ENCODE results near the gene CATSPER1.

The CATSPER1 gene

DNA sequence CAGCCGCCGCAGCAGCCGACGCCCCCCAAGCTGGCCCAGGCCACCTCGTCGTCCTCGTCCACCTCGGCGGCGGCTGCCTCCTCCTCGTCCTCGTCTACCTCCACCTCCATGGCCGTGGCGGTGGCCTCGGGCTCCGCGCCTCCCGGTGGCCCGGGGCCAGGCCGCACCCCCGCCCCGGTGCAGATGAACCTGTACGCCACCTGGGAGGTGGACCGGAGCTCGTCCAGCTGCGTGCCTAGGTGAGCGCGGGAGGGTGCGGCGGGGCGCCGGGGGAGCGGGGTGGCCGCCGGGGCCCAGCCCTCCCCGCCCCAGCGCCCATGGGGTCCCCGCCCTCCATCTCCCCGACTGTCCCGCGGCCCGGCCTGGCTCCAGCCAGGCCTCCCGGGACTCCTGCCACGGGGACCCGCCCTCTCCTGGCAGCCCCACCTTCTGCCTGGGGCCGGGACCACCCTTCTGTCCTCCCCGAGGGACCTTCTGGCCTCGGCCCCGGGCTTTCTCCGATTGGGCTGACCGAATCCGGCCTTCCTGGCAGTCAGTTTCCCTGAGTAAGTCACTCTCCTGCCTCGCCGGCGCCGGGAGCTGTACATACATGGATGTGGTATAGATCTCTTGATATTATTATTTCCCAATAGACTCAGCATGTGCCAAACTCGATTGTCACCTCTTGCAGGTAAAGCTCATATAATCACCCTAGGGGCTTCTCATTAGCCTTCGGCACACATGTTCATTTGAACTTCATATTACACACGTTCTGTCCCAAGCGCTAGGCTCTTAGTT is 44.5 kb upstream of the CATSPER1 start:
- H3K4me3 ChIP-seq (ENCODE audit: low read depth, low read length) = peak overlapping the region; percentile 56
- TF ChIP-seq, protein P1, sequence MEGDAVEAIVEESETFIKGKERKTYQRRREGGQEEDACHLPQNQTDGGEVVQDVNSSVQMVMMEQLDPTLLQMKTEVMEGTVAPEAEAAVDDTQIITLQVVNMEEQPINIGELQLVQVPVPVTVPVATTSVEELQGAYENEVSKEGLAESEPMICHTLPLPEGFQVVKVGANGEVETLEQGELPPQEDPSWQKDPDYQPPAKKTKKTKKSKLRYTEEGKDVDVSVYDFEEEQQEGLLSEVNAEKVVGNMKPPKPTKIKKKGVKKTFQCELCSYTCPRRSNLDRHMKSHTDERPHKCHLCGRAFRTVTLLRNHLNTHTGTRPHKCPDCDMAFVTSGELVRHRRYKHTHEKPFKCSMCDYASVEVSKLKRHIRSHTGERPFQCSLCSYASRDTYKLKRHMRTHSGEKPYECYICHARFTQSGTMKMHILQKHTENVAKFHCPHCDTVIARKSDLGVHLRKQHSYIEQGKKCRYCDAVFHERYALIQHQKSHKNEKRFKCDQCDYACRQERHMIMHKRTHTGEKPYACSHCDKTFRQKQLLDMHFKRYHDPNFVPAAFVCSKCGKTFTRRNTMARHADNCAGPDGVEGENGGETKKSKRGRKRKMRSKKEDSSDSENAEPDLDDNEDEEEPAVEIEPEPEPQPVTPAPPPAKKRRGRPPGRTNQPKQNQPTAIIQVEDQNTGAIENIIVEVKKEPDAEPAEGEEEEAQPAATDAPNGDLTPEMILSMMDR (IDR thresholded peaks at IDR 0.05; ENCODE audit: low read depth, low read length, missing control alignments) = no peak
- no peak for DNase-seq (ENCODE audit: low read depth)

DNA sequence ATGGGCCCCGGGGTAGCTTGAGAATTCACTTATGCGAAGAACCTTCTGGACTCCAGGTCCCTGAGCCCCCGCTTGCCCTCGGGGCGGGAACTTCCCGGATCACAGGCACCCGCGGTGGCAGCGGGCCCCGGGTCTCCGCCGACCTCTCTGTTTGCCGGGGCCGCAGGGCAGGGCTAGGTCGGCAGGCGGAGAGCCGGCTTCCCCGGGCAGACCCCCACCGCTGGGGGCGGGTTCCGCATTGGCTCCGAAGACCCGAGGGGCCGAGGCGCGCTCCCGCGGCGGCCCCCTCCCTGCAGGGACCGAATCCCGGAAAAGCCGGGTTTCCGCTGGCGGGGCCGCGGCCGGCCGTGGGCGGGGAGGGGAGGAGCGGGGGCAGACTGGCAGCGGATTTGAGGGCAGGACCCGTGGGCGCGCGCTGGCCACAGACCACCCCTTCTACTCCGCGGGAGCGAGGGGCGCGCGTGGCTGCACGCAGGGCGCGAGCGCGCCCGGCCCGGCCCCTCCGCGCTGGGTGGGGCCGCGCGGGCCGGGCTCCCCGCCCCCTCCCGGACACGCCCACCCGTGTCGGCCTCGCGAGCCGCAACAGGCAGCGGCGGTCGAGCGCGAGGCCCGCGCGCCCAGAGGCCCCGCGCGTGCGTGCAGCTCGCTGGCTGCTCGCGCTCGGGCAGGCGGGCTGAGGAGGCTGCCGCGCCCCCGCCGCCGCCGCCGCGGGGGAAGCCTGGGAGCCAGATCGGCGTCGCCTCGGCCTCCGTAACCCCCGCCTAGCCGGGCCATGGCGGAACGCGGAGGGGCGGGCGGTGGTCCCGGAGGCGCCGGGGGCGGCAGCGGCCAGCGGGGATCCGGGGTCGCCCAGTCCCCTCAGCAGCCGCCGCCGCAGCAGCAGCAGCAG is 43.7 kb upstream of the CATSPER1 start, which contains the start of gene PACS1:
TSS of gene PACS1 (plus strand) at position 558 of the 889 bp plus-strand sequence. CDS start at position 773, 215 bp downstream.
- no peak for DNase-seq (ENCODE audit: low read depth)
- peak within 1 kb of the TSS; percentile 56 for H3K4me3 ChIP-seq (ENCODE audit: low read depth, low read length)
- TF ChIP-seq, protein P1 (IDR thresholded peaks at IDR 0.05; ENCODE audit: low read depth, low read length, missing control alignments) = no peak

DNA sequence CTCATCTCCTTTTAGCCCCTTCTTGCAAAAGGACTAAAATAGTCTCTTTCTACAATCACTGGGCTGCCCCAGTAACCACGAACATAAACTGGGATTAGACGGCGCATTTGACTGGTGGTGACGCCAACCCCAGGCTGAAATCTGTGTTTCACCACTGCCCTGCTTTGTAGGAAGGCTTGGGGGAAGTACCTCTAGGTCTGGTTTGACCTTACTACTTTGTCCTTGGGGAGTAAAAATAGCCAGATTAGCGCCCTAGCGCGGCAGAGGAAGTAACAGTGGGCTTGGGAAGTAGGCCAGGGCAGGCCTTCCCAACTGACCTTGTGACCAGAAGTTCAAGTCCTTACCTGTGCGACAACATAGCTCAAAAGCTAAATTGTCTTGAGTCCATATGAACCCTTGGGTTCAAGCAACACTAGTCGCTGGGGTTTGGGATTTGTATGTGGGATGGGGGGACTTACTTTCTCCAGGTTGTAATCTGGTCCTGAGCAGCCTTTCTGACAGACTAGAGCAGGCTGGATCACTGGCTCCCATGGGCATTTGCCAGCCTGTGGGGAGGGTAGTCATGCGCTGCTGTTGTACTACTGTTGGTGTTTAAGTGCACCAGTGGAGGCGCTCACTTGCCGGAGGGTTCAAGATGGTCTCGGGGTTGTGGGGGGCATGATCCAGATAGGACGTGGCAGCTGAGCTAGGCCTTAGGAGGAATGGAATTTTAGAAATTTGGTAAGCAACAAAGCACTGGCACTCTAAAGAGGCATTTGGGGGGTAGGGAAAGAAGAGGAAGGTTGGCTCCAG is 42.8 kb upstream of the CATSPER1 start:
- peak; percentile 59 for DNase-seq (ENCODE audit: low read depth)
- TF ChIP-seq, protein P1 (IDR thresholded peaks at IDR 0.05; ENCODE audit: low read depth, low read length, missing control alignments) = peak; percentile 48
- peak overlapping the region; percentile 56 for H3K4me3 ChIP-seq (ENCODE audit: low read depth, low read length)

DNA sequence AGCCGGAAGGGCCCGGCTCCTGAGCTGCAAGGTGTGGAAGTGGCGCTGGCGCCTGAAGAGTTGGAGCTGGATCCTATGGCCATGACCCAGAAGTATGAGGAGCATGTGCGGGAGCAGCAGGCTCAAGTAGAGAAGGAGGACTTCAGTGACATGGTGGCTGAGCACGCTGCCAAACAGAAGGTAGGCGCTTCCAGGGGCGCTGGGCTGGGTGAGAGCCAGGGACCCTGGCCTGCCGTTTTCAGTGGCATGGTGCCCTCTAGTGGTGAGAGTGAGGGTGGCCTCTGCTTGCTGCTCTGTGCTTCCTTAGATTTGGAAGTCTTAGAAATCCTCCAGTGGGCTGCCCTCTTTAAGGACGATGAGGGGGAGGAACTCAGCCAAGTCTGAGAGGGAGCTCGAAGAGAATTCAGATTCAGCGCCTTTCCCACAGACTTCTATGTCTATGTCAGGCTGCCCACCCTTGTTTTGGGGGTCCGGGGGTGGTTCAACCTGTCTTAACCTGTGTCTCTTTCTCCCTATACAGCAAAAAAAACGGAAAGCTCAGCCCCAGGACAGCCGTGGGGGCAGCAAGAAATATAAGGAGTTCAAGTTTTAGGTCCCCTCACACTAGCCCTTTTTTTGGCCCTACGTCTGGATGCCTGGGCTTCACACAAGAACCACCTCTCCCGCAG is 42.0 kb upstream of the CATSPER1 start:
- H3K4me3 ChIP-seq (ENCODE audit: low read depth, low read length) = no peak overlapping the region
- TF ChIP-seq, protein P1 (IDR thresholded peaks at IDR 0.05; ENCODE audit: low read depth, low read length, missing control alignments) = peak; percentile 93
- no peak for DNase-seq (ENCODE audit: low read depth)

DNA sequence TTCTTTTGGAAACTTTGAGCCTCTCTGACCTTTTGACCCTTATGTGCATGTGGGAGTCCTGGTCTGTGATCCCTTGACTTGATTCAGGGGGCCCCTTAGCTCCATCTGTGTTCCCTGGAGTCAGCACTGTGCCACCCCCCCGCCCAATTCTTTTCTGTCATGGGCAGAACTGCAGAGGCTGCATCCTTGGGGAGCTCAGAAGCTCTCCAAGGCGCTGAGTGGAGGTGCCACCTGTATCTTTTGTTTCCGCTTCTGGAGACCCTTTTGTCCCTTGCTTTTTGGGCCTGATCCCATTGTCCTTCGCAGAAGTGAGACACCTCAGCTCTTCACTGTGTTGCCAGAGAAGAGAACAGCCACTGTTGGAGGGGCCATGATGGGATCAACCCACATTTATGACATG is 41.4 kb upstream of the CATSPER1 start:
- H3K4me3 ChIP-seq (ENCODE audit: low read depth, low read length) = no peak overlapping the region
- TF ChIP-seq, protein P1 (IDR thresholded peaks at IDR 0.05; ENCODE audit: low read depth, low read length, missing control alignments) = no peak
- DNase-seq (ENCODE audit: low read depth) = no peak

DNA sequence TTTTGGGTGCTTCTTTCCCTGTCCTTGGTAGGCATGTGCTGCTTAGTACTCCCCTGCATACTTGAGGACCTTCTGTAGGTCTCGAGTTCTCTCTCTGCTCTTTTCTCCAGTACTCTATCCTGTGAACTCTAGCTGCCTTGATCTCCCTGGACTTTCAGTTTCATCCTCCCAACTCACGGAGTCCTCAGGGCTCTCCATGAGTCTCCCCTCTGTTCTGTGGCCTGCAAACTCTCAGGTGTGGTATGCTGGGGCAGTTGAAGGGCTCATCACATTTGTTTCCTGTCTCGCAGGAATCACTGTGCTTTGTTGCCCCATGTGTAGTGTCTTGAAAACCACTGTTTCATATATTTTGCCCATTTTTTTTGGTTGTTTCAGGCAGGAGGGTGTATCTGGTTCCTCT is 40.5 kb upstream of the CATSPER1 start:
- TF ChIP-seq, protein P1 (IDR thresholded peaks at IDR 0.05; ENCODE audit: low read depth, low read length, missing control alignments) = no peak
- DNase-seq (ENCODE audit: low read depth) = no peak
- H3K4me3 ChIP-seq (ENCODE audit: low read depth, low read length) = no peak overlapping the region
